Measurements from ENCODE around the gene PTAFR.

DNA sequence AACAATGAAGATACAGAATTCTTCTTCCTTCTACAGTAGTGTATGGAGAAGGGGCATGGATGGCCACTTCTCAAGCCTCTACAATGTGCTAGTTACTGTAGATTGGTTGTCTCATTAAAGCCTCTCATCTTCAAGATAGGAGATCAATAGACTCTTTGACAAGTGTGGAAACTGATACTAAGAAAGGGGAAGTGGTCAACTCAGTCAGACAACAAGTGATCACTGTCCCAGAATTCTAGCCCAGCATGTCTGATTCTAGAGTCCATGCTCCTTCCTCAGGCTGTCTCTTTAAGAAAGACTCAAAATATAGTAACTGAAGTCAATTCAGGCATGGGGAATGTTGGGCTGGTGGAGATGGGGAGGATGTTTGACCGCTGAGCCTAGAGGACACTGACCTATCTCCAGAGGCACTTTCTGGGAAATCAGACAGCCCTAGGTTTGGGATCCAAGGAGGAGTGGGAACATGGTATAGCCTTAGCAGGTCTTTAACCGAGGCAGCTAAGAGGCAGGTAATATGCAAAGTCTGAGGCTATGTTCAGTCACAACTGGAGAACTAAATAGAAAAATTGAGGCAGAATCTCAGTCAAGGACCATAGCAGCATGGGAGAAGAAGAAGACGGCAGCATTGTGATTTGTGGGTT, 48.8 kb downstream of the PTAFR start:
- TF ChIP-seq, protein P1, sequence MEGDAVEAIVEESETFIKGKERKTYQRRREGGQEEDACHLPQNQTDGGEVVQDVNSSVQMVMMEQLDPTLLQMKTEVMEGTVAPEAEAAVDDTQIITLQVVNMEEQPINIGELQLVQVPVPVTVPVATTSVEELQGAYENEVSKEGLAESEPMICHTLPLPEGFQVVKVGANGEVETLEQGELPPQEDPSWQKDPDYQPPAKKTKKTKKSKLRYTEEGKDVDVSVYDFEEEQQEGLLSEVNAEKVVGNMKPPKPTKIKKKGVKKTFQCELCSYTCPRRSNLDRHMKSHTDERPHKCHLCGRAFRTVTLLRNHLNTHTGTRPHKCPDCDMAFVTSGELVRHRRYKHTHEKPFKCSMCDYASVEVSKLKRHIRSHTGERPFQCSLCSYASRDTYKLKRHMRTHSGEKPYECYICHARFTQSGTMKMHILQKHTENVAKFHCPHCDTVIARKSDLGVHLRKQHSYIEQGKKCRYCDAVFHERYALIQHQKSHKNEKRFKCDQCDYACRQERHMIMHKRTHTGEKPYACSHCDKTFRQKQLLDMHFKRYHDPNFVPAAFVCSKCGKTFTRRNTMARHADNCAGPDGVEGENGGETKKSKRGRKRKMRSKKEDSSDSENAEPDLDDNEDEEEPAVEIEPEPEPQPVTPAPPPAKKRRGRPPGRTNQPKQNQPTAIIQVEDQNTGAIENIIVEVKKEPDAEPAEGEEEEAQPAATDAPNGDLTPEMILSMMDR (IDR thresholded peaks at IDR 0.05; ENCODE audit: insufficient read depth, low read length, poor library complexity, severe bottlenecking), result no peak
- no peak for TF ChIP-seq EZH2phosphoT487 (conservative IDR thresholded peaks at IDR 0.05; ENCODE audit: low read length)
